ENCODE measurements around the gene ACSS2. TPM values are rescaled to one million over a fixed set of nuclear protein-coding genes. Genes with fewer than 3 reads are reported as not detected.

Gene ACSS2
- total and polyA plus RNA-seq, 2 donors (not counting 1 experiment from before 2014, with no cell fraction given), result 10.5 to 22.1 TPM

- ChIA-PET POLR2A (interaction anchor here (0.6 kb wide), 1 partner anchor 798 kb away, joined by 4 read pairs; no protein-coding TSS in a partner anchor), CTCF (interaction anchor here (1.0 to 2.1 kb wide), 3 partner anchors 78 to 83 kb away, joined by 3 to 8 read pairs (median 3); partner anchors contain the start of gene ACSS2)
- DNase-seq (no peak), ATAC-seq (ENCODE audit: low read depth) (no peak)
- Mint-ChIP-seq H3K27ac (peak overlapping the region; percentile 93), H3K4me1 (peaks cover 25% of the 10 kb centered on the region), H3K4me3 (peak overlapping the region; percentile 97), H3K9me3 (ENCODE audit: insufficient read depth) (no peaks in the 10 kb centered on the region), H3K27me3 (no peaks in the 10 kb centered on the region)
- Histone ChIP-seq H3K4me2 (replicated peaks; ENCODE audit: low read depth, low read length, poor library complexity, severe bottlenecking) (peak overlapping the region; percentile 87), H4K20me1 (ENCODE audit: control insufficient read depth, insufficient read depth, low read length, poor library complexity, severe bottlenecking) (no peaks in the 10 kb centered on the region), H3K36me3 (replicated peaks in 1 of 2; ENCODE audit: control extremely low read depth in 1 of 2, control insufficient read depth in 1 of 2, extremely low read depth in 1 of 2, insufficient read depth in 2 of 2, low read length in 1 of 2) (peaks cover 0 to under 1% of the 10 kb centered on the region in 2 experiments), H2AFZ (ENCODE audit: insufficient read depth, low read depth, low read length, poor library complexity, severe bottlenecking) (peak overlapping the region; percentile 96), H3K9ac (ENCODE audit: low read length) (peak overlapping the region; percentile 80), H3K27me3 (replicated peaks in 1 of 4; ENCODE audit: control extremely low read depth in 1 of 4, control insufficient read depth in 3 of 4, insufficient read depth in 4 of 4, low read length in 3 of 4) (no peaks in the 10 kb centered on the region), H3K9me3 (ENCODE audit: control extremely low read depth in 1 of 3, control insufficient read depth in 2 of 3, insufficient read depth in 1 of 3, low read length in 2 of 3) (no peaks in the 10 kb centered on the region), H3K79me2 (ENCODE audit: control insufficient read depth, insufficient read depth, low read length) (no peaks in the 10 kb centered on the region), H3K4me3 (ENCODE audit: control extremely low read depth in 1 of 5, extremely low read depth in 1 of 5, insufficient read depth in 1 of 5, low read depth in 2 of 5, low read length in 4 of 5) (peak overlapping the region; percentile 58 to 88 (median 73)), H3K27ac (ENCODE audit: low read length in 2 of 2) (peak overlapping the region; percentile 42 to 79), H3K4me1 (ENCODE audit: control insufficient read depth in 2 of 2, insufficient read depth in 2 of 2, low read length in 2 of 2) (peaks cover 5 to 16% of the 10 kb centered on the region in 2 donors)
- WGBS (ENCODE audit: insufficient coverage), result 33% methylated on average over 12 of the region's 13 CpGs
- intact Hi-C loops (cut with micrococcal nuclease), result loop anchor here (1.0 to 2.0 kb wide), 4 partner anchors 83 to 246 kb away; partner anchors contain the start of genes GGT7 and NCOA6
- TF ChIP-seq EZH2 (IDR thresholded peaks at IDR 0.05; ENCODE audit: borderline replicate concordance, insufficient read depth, low read depth, low read length, poor library complexity, severe bottlenecking) (no peak), CTCF (IDR thresholded peaks at IDR 0.05) (no peak)
Measured at GRCh38 chr20:34954904-34955230, 78.5 kb downstream of the ACSS2 start.

Data from B cell (primary cell).